D721Med (cell line): ENCODE measurements around the gene RFT1.

Source experiments
- DNase-seq: peaks from one replicate; pipeline ENCODE4 v3.0.0; 2011; ENCODE audit warnings: low spot score; ENCODE audit not compliant: insufficient read length
- FAIRE-seq: peaks from 2 replicates; lab custom pipeline; 2011; peaks lifted over from hg19 to GRCh38; lab: Jason Lieb, UNC
- CTCF ChIP-seq: IDR thresholded peaks from 2 replicates; pipeline ENCODE4 v1.5.1; 2012; ENCODE audit warnings: mild to moderate bottlenecking, control low read depth; ENCODE audit not compliant: insufficient read depth; ENCODE audit errors: missing control alignments

The RFT1 gene

DNA sequence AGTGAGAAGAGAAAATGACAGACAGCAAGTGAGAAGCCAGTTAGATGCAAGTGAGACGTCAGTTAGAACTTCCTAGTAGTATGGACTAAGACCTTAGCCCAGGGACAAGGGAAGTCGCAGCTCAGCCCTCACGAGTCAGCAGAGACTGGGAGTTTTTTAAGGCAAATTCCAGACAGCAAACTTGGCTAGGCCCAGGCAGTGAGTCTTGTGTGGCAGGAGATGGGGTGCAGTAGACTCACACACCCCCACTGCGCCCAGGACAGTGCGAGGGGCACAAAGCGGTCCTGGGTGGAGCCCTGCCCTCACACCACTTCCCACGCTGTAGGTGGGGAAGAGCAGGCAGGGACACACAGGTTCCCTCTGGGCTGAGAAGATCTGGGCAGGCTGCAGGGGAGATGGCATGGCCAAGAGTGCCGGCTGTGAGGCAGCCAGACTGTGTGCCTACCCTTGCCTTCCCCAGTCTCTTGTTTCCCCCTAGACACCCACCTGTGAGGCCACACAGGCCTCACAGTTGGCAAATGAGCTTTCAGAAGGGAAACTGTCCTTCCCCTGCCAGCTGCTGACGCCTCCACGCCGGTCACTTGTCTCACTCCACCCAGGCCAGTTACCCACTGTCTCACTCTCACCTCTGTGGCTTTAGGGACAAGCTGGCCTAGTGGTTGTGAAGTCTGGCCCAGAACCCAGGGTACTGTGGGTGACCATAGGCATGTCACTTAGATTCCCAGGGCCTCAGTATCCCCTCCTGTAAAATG lies 17.1 kb upstream of the RFT1 start:
- no peak for FAIRE-seq
- no peak for TF ChIP-seq CTCF
- no peak for DNase-seq

GRCh38 chr3:53146319-53146891 lies 16.2 kb upstream of the RFT1 start:
- no peak for FAIRE-seq
- no peak for TF ChIP-seq CTCF
- no peak for DNase-seq

- no peak for FAIRE-seq
- TF ChIP-seq CTCF, result no peak
- no peak for DNase-seq
Observed at GRCh38 chr3:53145713-53146080, 15.5 kb upstream of the RFT1 start.

- FAIRE-seq, result no peak
- no peak for DNase-seq
Observed at GRCh38 chr3:53144862-53145712, 14.9 kb upstream of the RFT1 start.

DNA sequence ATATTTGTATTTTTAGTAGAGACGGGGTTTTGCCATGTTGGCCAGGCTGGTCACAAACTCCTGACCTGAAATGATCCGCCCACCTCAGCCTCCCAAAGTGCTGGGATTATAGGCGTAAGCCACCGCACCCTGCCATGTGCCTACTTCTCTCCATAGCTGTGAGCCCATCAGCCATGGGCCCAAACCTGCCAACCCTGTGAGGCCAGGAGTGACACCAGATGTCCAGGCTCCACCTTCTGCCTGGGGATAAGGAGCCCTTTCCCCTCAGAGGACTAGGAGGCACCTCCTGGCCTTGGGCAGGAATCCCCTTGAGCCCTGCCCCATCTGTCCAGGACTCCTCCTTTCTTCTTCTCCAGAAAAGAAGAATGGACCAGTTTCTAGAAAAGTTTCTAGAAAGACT lies 14.2 kb upstream of the RFT1 start:
- no peak for FAIRE-seq
- TF ChIP-seq CTCF, result no peak
- DNase-seq, result no peak

More at GRCh38 chr3:53144862-53145712, 14.9 kb upstream of the RFT1 start:
- TF ChIP-seq CTCF, result no peak

GRCh38 chr3:53142986-53143385 lies 12.8 kb upstream of the RFT1 start:
- DNase-seq (no peak), FAIRE-seq (no peak)
- TF ChIP-seq CTCF, result no peak
